ENCODE data around the gene PLPPR5.
A peak's percentile ranks its signal among the peaks of the same experiment; 100 is the strongest.

DNA sequence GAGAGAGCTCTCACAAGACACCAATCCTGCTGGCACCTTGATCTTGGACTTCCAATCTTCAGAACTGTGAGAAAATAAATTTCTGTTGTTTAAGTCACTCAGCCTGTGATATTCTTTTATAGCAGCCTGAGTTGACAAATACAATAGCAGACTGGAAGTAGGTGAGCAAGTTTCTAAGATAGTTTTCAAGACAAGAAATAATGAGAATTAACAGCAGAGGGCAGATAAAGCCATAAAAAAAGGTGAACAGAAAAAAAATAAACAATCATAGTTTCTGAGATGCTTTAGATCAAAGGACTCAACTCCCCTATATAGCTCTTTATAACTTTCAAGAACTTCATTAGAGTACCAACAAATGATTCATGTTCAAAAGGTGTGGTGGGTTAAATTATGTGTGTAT lies 119.8 kb downstream of the PLPPR5 start:
- TF ChIP-seq, protein P1, sequence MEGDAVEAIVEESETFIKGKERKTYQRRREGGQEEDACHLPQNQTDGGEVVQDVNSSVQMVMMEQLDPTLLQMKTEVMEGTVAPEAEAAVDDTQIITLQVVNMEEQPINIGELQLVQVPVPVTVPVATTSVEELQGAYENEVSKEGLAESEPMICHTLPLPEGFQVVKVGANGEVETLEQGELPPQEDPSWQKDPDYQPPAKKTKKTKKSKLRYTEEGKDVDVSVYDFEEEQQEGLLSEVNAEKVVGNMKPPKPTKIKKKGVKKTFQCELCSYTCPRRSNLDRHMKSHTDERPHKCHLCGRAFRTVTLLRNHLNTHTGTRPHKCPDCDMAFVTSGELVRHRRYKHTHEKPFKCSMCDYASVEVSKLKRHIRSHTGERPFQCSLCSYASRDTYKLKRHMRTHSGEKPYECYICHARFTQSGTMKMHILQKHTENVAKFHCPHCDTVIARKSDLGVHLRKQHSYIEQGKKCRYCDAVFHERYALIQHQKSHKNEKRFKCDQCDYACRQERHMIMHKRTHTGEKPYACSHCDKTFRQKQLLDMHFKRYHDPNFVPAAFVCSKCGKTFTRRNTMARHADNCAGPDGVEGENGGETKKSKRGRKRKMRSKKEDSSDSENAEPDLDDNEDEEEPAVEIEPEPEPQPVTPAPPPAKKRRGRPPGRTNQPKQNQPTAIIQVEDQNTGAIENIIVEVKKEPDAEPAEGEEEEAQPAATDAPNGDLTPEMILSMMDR (conservative IDR thresholded peaks at IDR 0.05): peak; percentile 23; the same call in 1 of the 2 replicates
- no peak for TF ChIP-seq EZH2 (IDR thresholded peaks at IDR 0.05; ENCODE audit: low read depth)
